ENCODE measurements around the gene MAMDC2.

- TF ChIP-seq MAFK (IDR thresholded peaks at IDR 0.05; ENCODE audit: low read depth, low read length) (no peak), CTCF (conservative IDR thresholded peaks at IDR 0.05; ENCODE audit: low read depth, low read length) (no peak), RAD21 (IDR thresholded peaks at IDR 0.05; ENCODE audit: low read length) (no peak), ELK1 (IDR thresholded peaks at IDR 0.05; ENCODE audit: borderline replicate concordance, low read depth, low read length) (no peak), POLR2A (IDR thresholded peaks at IDR 0.05; ENCODE audit: low read depth, low read length) (no peak), FOS (IDR thresholded peaks at IDR 0.05; ENCODE audit: low read depth, low read length) (no peak), CEBPB (IDR thresholded peaks at IDR 0.05; ENCODE audit: low read depth, low read length) (no peak), MXI1 (IDR thresholded peaks at IDR 0.05; ENCODE audit: borderline replicate concordance, low read depth, low read length) (no peak), MAZ (IDR thresholded peaks at IDR 0.05; ENCODE audit: borderline replicate concordance, low read depth, low read length) (no peak), RCOR1 (IDR thresholded peaks at IDR 0.05; ENCODE audit: insufficient replicate concordance, low read length) (no peak), RFX5 (IDR thresholded peaks at IDR 0.05; ENCODE audit: low read depth, low read length) (no peak)
- TF ChIP-seq, protein P1, sequence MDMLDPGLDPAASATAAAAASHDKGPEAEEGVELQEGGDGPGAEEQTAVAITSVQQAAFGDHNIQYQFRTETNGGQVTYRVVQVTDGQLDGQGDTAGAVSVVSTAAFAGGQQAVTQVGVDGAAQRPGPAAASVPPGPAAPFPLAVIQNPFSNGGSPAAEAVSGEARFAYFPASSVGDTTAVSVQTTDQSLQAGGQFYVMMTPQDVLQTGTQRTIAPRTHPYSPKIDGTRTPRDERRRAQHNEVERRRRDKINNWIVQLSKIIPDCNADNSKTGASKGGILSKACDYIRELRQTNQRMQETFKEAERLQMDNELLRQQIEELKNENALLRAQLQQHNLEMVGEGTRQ (IDR thresholded peaks at IDR 0.05; ENCODE audit: low read depth, low read length) = no peak
Observed at GRCh38 chr9:70076678-70077077, 33.0 kb downstream of the MAMDC2 start.

Measured in IMR-90 (cell line).